ENCODE data around the gene UBE2J1.

UBE2J1 gene

DNA sequence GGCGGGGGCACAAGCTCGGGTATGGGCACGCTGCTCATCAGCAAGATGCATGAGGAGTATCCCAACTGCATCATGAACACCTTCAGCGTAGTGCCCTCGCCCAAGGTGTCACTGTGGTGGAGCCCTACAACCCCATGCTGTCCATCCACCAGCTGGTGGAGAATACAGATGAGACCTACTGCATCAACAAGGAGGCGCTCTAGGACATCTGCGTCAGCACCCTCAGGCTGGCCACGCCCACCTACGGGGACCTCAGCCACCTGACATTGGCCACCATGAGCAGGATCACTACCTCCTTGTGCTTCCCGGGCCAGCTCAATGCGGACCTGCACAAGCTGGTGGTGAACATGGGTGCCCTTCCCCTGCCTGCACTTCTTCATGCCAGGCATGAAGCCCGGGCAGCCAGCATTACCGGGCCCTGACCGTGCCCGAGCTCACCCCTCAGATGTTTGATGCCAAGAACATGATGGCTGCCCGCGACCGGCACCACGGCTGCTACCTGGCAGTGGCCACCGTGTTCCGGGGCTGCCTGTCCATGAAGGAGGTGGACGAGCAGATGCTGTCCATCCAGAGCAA, 50.2 kb downstream of the UBE2J1 start:
- H3K79me2 ChIP-seq (ENCODE audit: insufficient read depth, low read length) = no peaks in the 10 kb centered on the region
- H4K20me1 ChIP-seq (ENCODE audit: low read depth, low read length) = no peaks in the 10 kb centered on the region
- no peaks in the 10 kb centered on the region for H3K9me2 ChIP-seq (replicated peaks; ENCODE audit: insufficient read depth, low read length)
- H3K9ac ChIP-seq (ENCODE audit: low read length) = no peak overlapping the region
- no peaks in the 10 kb centered on the region for H3K36me3 ChIP-seq (ENCODE audit: low read length)
- no peak overlapping the region for H2AFZ ChIP-seq (ENCODE audit: low read depth, low read length, severe bottlenecking)
- no peak overlapping the region for H3K4me2 ChIP-seq (ENCODE audit: low read depth, low read length, poor library complexity, severe bottlenecking)
- H3K9me3 ChIP-seq (ENCODE audit: insufficient read depth, low read length) = no peaks in the 10 kb centered on the region
- TF ChIP-seq, protein P1, sequence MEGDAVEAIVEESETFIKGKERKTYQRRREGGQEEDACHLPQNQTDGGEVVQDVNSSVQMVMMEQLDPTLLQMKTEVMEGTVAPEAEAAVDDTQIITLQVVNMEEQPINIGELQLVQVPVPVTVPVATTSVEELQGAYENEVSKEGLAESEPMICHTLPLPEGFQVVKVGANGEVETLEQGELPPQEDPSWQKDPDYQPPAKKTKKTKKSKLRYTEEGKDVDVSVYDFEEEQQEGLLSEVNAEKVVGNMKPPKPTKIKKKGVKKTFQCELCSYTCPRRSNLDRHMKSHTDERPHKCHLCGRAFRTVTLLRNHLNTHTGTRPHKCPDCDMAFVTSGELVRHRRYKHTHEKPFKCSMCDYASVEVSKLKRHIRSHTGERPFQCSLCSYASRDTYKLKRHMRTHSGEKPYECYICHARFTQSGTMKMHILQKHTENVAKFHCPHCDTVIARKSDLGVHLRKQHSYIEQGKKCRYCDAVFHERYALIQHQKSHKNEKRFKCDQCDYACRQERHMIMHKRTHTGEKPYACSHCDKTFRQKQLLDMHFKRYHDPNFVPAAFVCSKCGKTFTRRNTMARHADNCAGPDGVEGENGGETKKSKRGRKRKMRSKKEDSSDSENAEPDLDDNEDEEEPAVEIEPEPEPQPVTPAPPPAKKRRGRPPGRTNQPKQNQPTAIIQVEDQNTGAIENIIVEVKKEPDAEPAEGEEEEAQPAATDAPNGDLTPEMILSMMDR (IDR thresholded peaks at IDR 0.05; ENCODE audit: insufficient read depth, low read length, poor library complexity, severe bottlenecking) = no peak
- no peak for TF ChIP-seq EZH2phosphoT487 (conservative IDR thresholded peaks at IDR 0.05; ENCODE audit: low read length)
- H3K4me3 ChIP-seq (ENCODE audit: insufficient read depth, low read length, poor library complexity, severe bottlenecking) = no peak overlapping the region
- H3F3A ChIP-seq (ENCODE audit: insufficient read depth) = no peaks in the 10 kb centered on the region
- H3K27me3 ChIP-seq (ENCODE audit: low read length) = no peaks in the 10 kb centered on the region
- no peak overlapping the region for H3K27ac ChIP-seq (ENCODE audit: low read depth, low read length)

DNA sequence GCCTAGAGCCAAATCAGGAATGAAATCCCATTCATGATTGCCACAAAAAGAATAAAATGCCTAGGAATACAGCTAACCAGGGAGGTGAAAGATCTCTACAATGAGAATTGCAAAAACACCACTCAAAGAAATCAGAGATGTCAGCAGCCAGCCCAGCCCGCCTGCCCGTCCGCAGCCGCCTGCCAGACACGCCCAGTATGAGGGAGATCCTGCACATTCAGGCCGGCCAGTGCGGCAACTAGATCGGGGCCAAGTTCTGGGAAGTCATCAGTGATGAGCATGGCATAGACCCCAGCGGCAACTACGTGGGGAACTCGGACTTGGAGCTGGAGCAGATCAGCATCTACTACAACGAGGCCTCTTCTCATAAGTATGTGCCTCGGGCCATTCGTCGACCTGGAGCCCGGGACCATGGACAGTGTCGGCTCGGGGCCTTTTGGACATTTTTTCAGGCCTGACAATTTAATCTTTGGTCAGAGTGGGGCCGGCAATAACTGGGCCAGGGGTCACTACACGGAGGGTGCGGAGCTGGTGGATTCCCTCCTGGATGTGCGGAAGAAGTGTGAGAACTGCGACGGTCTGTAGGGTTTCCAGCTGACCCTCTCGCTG, 50.8 kb downstream of the UBE2J1 start:
- H4K20me1 ChIP-seq (ENCODE audit: low read depth, low read length) = no peaks in the 10 kb centered on the region
- no peaks in the 10 kb centered on the region for H3K27me3 ChIP-seq (ENCODE audit: low read length)
- no peak for TF ChIP-seq EZH2phosphoT487 (conservative IDR thresholded peaks at IDR 0.05; ENCODE audit: low read length)
- TF ChIP-seq, protein P1 (IDR thresholded peaks at IDR 0.05; ENCODE audit: insufficient read depth, low read length, poor library complexity, severe bottlenecking) = no peak
- H3K79me2 ChIP-seq (ENCODE audit: insufficient read depth, low read length) = no peaks in the 10 kb centered on the region
- no peak overlapping the region for H3K9ac ChIP-seq (ENCODE audit: low read length)
- no peak overlapping the region for H2AFZ ChIP-seq (ENCODE audit: low read depth, low read length, severe bottlenecking)
- H3K9me2 ChIP-seq (replicated peaks; ENCODE audit: insufficient read depth, low read length) = no peaks in the 10 kb centered on the region
- H3K4me3 ChIP-seq (ENCODE audit: insufficient read depth, low read length, poor library complexity, severe bottlenecking) = no peak overlapping the region
- no peak overlapping the region for H3K4me2 ChIP-seq (ENCODE audit: low read depth, low read length, poor library complexity, severe bottlenecking)
- H3K27ac ChIP-seq (ENCODE audit: low read depth, low read length) = no peak overlapping the region
- no peaks in the 10 kb centered on the region for H3K9me3 ChIP-seq (ENCODE audit: insufficient read depth, low read length)
- no peaks in the 10 kb centered on the region for H3K36me3 ChIP-seq (ENCODE audit: low read length)
- H3F3A ChIP-seq (ENCODE audit: insufficient read depth) = no peaks in the 10 kb centered on the region

- Histone ChIP-seq H3K4me2 (ENCODE audit: low read depth, low read length, poor library complexity, severe bottlenecking) (no peak overlapping the region), H3K36me3 (ENCODE audit: low read length) (no peaks in the 10 kb centered on the region), H3K79me2 (ENCODE audit: insufficient read depth, low read length) (no peaks in the 10 kb centered on the region), H4K20me1 (ENCODE audit: low read depth, low read length) (no peaks in the 10 kb centered on the region), H3F3A (ENCODE audit: insufficient read depth) (no peaks in the 10 kb centered on the region), H3K27me3 (ENCODE audit: low read length) (no peaks in the 10 kb centered on the region), H2AFZ (ENCODE audit: low read depth, low read length, severe bottlenecking) (no peak overlapping the region), H3K9me2 (replicated peaks; ENCODE audit: insufficient read depth, low read length) (no peaks in the 10 kb centered on the region), H3K9ac (ENCODE audit: low read length) (no peak overlapping the region), H3K9me3 (ENCODE audit: insufficient read depth, low read length) (no peaks in the 10 kb centered on the region), H3K4me3 (ENCODE audit: insufficient read depth, low read length, poor library complexity, severe bottlenecking) (no peak overlapping the region), H3K27ac (ENCODE audit: low read depth, low read length) (no peak overlapping the region)
- no peak for TF ChIP-seq EZH2phosphoT487 (conservative IDR thresholded peaks at IDR 0.05; ENCODE audit: low read length)
- TF ChIP-seq, protein P1 (IDR thresholded peaks at IDR 0.05; ENCODE audit: insufficient read depth, low read length, poor library complexity, severe bottlenecking) = no peak
Measured at GRCh38 chr6:89299466-89299850, 53.1 kb downstream of the UBE2J1 start.

Measured in SU-DHL-6 (cell line).